ENCODE results near the gene CHDH.

GRCh38 chr3:53801319-53801718, 44.9 kb downstream of the CHDH start:
- TF ChIP-seq ZBTB48 (tag by site-specific recombination; IDR thresholded peaks at IDR 0.05) (no peak), PATZ1 (tag by site-specific recombination; IDR thresholded peaks at IDR 0.05) (no peak), PRDM1 (tag by site-specific recombination; IDR thresholded peaks at IDR 0.05) (no peak), YY1 (tag by site-specific recombination; IDR thresholded peaks at IDR 0.05) (no peak), ZNF707 (tag by site-specific recombination; IDR thresholded peaks at IDR 0.05) (no peak), REST (tag by site-specific recombination; IDR thresholded peaks at IDR 0.05) (no peak), ZNF664 (tag by site-specific recombination; IDR thresholded peaks at IDR 0.05) (no peak), ZNF140 (tag by site-specific recombination; IDR thresholded peaks at IDR 0.05) (no peak), HOXA7 (CRISPR knock-in tag; IDR thresholded peaks at IDR 0.05; ENCODE audit: borderline replicate concordance) (no peak), ZNF510 (tag by site-specific recombination; IDR thresholded peaks at IDR 0.05; ENCODE audit: insufficient replicate concordance) (no peak), GLI4 (tag by site-specific recombination; IDR thresholded peaks at IDR 0.05) (no peak), TRIM28 (IDR thresholded peaks at IDR 0.05; ENCODE audit: borderline replicate concordance, low read length) (no peak), MYNN (tag by site-specific recombination; IDR thresholded peaks at IDR 0.05; ENCODE audit: borderline replicate concordance) (no peak)
- TF ChIP-seq, protein P1, sequence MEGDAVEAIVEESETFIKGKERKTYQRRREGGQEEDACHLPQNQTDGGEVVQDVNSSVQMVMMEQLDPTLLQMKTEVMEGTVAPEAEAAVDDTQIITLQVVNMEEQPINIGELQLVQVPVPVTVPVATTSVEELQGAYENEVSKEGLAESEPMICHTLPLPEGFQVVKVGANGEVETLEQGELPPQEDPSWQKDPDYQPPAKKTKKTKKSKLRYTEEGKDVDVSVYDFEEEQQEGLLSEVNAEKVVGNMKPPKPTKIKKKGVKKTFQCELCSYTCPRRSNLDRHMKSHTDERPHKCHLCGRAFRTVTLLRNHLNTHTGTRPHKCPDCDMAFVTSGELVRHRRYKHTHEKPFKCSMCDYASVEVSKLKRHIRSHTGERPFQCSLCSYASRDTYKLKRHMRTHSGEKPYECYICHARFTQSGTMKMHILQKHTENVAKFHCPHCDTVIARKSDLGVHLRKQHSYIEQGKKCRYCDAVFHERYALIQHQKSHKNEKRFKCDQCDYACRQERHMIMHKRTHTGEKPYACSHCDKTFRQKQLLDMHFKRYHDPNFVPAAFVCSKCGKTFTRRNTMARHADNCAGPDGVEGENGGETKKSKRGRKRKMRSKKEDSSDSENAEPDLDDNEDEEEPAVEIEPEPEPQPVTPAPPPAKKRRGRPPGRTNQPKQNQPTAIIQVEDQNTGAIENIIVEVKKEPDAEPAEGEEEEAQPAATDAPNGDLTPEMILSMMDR (tag by site-specific recombination; IDR thresholded peaks at IDR 0.05) = no peak

Measured in HEK293 (cell line).